DLD1 (cell line): ENCODE measurements around the gene OVAAL.

Experiments used
- in situ Hi-C: cut with HindIII; loops from 2 replicates; pipeline ENCODE4 v1.10.0; 2017; ENCODE audit warnings: low sequenced_read_pairs

The OVAAL gene

GRCh38 chr1:180567654-180568053 is 8.9 kb downstream of the OVAAL start:
- in situ Hi-C loops: no loop called here

- in situ Hi-C loops: no loop called here
Measured at GRCh38 chr1:180568184-180568583, 9.4 kb downstream of the OVAAL start.

- in situ Hi-C loops: no loop called here
Measured at GRCh38 chr1:180571060-180571831, 12.5 kb downstream of the OVAAL start.

- in situ Hi-C loops: no loop called here
Measured at GRCh38 chr1:180571832-180572636, 13.3 kb downstream of the OVAAL start.

- in situ Hi-C loops: no loop called here
Measured at GRCh38 chr1:180572760-180573159, 14.0 kb downstream of the OVAAL start.

- in situ Hi-C loops: no loop called here
Measured at GRCh38 chr1:180574031-180574713, 15.4 kb downstream of the OVAAL start.

GRCh38 chr1:180577361-180577760 is 18.6 kb downstream of the OVAAL start:
- in situ Hi-C loops: no loop called here

- in situ Hi-C loops: no loop called here
Measured at GRCh38 chr1:180579961-180580611, 21.3 kb downstream of the OVAAL start.

- in situ Hi-C loops: no loop called here
Measured at GRCh38 chr1:180581635-180582039, 22.9 kb downstream of the OVAAL start.

- in situ Hi-C loops: no loop called here
Measured at GRCh38 chr1:180584869-180585268, 26.1 kb downstream of the OVAAL start.

- in situ Hi-C loops: no loop called here
Measured at GRCh38 chr1:180585994-180586359, 27.2 kb downstream of the OVAAL start.

- in situ Hi-C loops: no loop called here
Measured at GRCh38 chr1:180586671-180587155, 27.9 kb downstream of the OVAAL start.

GRCh38 chr1:180588121-180588520 is 29.4 kb downstream of the OVAAL start:
- in situ Hi-C loops: no loop called here

- in situ Hi-C loops: loop anchor here (10.0 kb wide), 1 partner anchor 574 kb away; no protein-coding TSS in a partner anchor
Measured at GRCh38 chr1:180590889-180591288, 32.1 kb downstream of the OVAAL start.

- in situ Hi-C loops: loop anchor here (10.0 kb wide), 1 partner anchor 571 kb away; no protein-coding TSS in a partner anchor
Measured at GRCh38 chr1:180593382-180593781, 34.6 kb downstream of the OVAAL start.

- in situ Hi-C loops: loop anchor here (10.0 kb wide), 1 partner anchor 570 kb away; no protein-coding TSS in a partner anchor
Measured at GRCh38 chr1:180594723-180595122, 36.0 kb downstream of the OVAAL start.

- in situ Hi-C loops: loop anchor here (10.0 kb wide), 1 partner anchor 569 kb away; no protein-coding TSS in a partner anchor
Measured at GRCh38 chr1:180595966-180596365, 37.2 kb downstream of the OVAAL start.

- in situ Hi-C loops: loop anchor here (10.0 kb wide), 1 partner anchor 567 kb away; no protein-coding TSS in a partner anchor
Measured at GRCh38 chr1:180597520-180597919, 38.8 kb downstream of the OVAAL start.

GRCh38 chr1:180598333-180598974 is 39.7 kb downstream of the OVAAL start:
- in situ Hi-C loops: loop anchor here (10.0 kb wide), 1 partner anchor 566 kb away; no protein-coding TSS in a partner anchor

GRCh38 chr1:180600343-180600742 is 41.6 kb downstream of the OVAAL start:
- in situ Hi-C loops: no loop called here
